ENCODE data around the gene SCG2.

The SCG2 gene, protein sequence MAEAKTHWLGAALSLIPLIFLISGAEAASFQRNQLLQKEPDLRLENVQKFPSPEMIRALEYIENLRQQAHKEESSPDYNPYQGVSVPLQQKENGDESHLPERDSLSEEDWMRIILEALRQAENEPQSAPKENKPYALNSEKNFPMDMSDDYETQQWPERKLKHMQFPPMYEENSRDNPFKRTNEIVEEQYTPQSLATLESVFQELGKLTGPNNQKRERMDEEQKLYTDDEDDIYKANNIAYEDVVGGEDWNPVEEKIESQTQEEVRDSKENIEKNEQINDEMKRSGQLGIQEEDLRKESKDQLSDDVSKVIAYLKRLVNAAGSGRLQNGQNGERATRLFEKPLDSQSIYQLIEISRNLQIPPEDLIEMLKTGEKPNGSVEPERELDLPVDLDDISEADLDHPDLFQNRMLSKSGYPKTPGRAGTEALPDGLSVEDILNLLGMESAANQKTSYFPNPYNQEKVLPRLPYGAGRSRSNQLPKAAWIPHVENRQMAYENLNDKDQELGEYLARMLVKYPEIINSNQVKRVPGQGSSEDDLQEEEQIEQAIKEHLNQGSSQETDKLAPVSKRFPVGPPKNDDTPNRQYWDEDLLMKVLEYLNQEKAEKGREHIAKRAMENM

DNA sequence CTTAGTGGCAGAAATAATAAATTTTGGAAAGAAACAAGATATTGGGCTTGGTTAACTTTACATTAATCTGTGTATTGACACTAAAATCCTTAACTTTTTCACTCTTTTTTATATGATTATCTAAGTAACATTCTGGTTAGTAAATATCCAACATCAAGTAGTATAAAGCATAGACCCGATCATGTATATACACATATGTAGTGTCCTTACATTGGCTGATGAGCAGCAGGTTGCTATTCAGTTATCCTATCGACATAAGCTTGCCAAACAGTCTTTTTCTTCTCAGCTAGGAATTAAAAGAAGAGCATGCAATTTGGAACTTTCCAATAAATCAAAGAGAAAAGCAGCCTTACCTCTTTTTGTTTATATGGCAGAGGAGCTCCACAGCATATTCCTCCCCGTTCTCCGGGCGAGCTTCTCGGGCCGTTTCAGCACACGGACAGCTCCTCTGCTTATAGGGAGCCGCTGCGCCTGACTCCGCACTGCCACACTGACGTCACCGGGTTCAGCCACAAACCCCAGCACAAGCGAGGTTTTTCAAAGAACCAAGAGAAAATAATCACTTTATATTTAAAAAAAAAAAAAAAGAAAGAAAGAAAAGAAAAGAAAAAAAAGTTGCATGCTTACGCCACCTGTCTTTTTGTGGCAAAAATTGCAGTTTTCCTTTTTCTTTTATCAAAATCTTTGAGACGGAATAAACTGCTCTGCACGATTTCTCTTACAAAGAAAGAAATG lies at the start of gene SCG2:
TSS of gene SCG2 (minus strand) at position 430 of the 735 bp plus-strand sequence. CDS start 3,079 bp downstream, outside the sequence.
- H3K4me3 ChIP-seq (ENCODE audit: low read depth, low read length), result no peak within 1 kb of the TSS

DNA sequence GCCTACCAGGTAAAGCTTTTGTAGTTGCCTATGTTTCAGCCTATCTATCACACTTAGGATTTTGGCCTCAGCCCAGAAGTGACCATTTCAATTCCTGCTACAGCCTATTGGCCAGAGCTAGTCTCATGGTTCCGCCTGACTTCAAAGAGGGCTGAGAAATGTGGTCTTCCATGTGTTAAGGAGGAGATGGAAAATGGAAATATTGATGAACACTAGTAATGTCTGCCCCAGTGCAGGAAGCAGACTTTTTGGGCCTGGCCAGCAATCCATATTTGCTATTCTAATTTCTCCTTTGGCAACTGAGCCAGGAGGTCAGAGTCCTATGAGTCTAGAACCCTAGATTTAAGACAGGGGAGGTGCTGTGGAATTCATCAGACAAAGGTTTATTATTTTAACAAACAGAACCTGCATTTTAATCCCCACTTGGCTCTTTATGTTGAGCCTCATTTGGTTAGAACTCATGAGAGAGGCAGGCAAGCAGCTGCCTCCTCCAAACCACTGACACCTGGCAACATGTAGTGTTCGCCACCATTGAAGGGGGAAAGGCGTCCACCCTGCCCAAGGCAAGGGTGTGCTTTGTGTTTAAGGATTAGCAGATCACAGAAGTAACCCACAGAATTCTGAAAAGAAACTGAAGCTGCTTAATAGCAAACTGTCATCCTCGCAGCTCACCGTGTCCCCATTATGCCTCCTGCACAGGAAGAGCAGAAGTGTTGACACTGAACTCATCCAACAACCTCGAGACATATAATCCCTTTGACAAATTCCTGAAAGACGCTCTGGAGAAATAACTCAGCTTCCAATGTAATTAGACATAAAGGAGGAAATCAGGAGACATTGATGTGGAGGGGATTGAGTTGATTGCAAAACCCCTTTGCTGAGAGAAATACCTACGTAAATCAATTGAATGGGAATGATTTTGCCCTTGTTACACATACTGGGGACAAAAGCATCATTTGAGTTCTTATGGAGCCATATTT lies 47.7 kb upstream of the SCG2 start:
- no peak overlapping the region for H3K4me3 ChIP-seq (ENCODE audit: low read depth, low read length)

DNA sequence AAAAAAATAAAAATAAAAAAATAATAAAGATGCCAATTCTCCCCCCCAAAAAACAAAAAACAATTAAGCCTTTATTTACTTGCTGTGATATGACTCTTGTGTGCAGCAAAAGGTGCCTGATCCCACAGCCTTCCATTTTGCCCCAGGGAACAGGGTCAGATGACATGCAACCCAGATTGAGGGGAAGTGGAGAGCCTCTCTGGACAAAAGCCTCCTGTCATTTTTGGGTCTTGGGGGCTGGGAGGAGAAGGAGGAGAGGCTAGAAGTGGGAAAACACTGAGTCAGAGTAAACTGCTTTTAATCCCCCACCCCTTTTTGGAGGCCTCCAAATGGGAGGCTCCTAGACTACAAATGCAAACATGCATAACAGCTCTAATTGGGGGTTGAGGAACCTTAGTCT lies 46.6 kb upstream of the SCG2 start:
- H3K4me3 ChIP-seq (ENCODE audit: low read depth, low read length), result no peak overlapping the region

DNA sequence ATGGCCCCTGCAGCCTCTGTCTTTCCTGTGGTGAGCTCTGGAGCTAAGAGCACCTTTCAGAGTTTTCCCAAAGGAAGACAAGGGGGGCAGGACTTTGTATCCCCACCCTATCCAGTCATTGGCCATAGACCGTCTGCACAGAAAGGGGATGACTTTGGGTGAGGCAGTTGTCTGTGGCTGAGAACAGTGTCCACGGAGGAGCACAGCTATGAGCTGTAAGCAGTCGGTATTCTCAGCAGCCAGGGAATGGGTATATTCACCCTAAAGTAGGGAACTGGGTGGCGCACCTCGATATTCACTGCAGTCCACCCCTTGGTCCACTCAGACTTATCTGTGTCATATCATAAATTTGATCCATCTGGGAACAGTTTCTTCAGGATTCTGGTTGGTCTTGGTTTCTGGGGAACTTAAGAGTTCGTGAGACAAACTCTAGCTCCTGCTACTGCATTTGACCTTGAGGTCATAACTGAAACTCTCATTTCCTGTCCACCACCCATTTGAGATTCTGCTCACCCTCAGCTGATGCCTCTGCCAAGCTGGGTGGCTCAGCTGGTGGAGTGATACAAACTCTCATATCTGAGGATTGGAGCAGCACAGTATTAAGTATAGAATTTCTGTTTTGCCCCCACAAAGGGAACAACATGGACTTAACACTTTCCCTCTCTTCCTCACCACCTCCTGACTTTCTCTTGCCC lies 45.2 kb upstream of the SCG2 start:
- H3K4me3 ChIP-seq (ENCODE audit: low read depth, low read length), result no peak overlapping the region

DNA sequence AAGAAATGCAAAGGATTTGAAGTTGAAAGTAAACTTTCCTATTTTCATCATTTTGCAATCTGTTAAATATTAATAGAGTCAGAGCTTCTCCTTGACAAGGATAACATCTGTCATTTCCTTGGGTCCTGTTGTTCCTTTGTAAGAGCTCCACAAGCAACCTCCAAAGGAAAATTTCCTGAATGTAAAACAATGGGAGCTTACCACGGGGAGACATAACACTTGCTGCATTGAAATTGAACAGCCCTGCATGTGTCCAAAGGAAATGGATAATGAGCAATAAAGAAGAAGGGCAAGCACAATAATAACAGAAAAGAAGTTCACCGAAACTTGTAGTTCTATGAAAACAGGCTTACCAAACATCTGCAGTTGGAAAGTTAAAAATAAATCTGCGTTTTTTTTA lies 42.0 kb upstream of the SCG2 start:
- H3K4me3 ChIP-seq (ENCODE audit: low read depth, low read length), result no peak overlapping the region

DNA sequence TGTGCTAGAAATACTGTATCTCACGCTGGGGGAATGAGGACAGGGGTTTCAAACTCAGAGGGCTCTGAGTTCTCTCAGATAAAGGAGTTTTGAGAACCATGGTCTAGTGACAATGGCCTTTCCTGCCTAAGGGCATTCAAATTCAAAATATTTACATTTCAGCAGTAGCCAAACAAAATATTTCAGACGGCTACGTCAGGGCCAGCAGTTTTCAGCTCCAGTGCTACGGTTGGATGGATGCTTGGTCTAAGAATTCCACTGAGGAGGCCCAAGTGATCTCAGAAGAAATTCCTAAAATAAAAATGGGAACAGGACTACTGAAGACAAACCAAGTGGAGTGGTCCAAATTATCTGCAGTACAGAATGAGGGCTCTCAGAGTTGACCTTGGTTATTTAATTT lies 41.1 kb upstream of the SCG2 start:
- no peak overlapping the region for H3K4me3 ChIP-seq (ENCODE audit: low read depth, low read length)

DNA sequence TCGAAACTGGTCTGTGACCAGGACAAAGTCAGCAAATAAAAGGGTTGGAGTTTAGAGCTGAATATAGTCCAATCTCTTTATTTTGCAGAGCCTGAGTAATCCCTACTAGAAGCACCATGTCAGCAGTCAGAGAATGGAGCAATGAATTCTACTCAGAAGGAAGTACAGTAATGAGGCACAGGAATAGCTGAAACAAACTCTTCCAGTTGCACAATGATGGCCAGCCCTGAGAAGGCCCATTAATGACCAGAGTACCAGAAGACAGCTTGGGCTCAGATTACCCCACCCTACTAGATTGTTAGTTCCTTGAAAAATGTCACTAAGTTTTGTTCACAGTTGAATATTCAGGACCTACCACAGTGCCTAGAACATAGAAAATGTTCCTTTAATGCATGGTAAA lies 40.3 kb upstream of the SCG2 start:
- H3K4me3 ChIP-seq (ENCODE audit: low read depth, low read length), result no peak overlapping the region

DNA sequence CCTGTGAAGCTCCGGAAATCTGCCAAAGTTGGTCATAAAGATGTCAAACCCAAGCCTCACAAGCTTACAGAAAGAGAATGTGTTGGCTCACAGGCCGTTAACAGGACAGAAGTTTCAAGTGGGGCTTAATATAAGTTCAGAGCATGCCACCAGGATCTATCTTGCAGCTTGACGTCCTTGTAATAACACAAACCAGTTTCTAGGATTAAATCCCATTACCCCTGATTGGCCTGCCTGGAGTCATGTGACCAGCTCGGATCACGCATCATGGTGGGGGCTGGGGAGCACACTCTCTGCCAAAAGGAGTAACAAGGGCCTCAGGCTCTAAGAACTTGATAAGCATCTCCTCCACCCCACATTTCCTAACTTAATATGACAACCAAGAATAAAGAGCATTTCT lies 38.9 kb upstream of the SCG2 start:
- H3K4me3 ChIP-seq (ENCODE audit: low read depth, low read length), result no peak overlapping the region

DNA sequence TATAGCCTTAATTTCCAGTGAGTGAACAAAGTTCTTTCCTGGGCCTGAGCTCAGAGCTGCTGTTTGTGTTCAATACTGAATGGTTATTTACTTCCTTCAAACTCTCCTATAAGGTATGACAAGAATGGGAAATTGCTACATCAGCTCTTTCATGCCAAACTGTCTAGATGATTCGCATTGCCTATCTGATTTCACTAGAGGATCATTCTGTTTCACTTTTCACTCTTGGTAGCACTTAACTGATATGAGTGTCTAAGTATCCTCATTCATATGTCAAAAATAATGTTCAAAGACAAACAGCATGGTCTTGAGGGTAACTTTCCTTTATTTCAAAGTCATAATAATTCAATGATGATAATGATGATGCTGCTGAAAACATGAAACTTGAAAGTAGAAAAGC lies 32.9 kb upstream of the SCG2 start:
- H3K4me3 ChIP-seq (ENCODE audit: low read depth, low read length), result no peak overlapping the region

DNA sequence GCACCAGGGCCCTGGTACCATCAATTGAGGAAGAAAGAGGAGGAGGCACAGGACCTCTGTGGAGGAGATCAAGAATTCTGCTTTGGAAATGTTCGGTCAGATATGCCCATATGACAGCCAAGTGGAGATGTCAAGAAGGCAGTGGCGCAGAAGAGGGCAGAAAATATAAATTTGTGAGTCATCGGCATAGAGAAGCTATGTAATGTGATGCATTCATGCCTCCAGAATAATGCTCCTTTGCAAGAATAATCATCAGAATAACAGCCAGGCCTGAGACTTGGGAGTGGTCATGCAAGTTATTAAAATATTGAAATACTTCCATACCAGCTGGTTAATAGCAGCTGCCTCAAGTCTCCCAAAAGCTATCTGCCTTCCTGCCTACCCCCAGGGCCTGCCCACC lies 32.1 kb upstream of the SCG2 start:
- no peak overlapping the region for H3K4me3 ChIP-seq (ENCODE audit: low read depth, low read length)

DNA sequence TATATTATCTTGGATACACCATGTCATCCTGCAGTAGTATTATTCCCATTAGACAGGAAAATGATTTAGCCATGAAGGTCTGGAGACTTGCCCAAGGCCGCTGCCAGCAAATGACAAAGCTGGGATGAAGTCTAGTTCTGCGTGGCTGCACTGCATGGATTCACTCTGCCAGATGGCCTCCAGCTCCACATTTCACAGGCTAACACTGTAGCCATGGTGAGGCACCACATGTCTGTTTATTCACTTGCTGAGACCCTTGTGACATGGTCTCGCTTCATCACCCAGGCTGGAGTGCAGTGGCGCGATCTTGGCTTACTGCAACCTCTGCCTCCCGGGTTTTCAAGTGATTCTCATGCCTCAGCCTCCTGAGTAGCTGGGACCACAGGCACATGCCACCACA lies 31.5 kb upstream of the SCG2 start:
- no peak overlapping the region for H3K4me3 ChIP-seq (ENCODE audit: low read depth, low read length)

DNA sequence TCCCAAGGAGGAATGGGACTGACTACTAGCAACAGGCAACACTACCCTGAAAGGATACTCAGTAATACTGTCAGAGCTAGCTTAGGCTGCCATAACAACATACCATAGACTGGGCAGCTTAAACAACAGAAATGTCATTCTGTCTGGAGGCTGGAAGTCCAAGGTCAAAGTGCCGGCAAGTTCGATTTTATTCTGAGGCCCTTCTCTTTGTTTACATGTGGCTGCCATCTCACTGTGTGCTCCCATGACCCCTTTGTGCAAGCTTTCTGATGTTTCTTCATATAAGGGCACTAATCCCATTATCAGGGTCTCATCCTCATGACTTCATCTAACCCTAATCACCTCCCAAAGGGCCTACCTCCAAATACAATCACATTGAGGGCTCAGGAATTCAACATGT lies 30.7 kb upstream of the SCG2 start:
- no peak overlapping the region for H3K4me3 ChIP-seq (ENCODE audit: low read depth, low read length)

DNA sequence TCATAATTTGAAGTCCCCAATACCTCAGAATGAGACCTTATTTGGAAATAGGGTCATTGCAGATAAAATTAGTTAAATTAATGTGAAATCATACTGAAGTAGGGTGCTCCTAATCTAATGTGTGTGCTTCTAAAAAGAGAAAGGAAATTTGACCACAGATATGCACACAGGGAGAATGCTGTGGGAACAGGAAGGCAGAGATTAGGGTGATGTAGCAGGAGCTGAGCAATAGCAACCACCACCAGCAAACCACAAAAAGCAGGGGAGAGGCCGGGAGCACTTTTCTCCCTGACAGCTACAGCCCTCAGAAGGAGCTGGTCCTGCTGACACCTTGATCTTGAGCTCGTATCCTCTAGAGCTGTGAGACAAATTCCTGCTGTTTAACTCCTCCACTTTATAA lies 24.6 kb upstream of the SCG2 start:
- H3K4me3 ChIP-seq (ENCODE audit: low read depth, low read length), result no peak overlapping the region

DNA sequence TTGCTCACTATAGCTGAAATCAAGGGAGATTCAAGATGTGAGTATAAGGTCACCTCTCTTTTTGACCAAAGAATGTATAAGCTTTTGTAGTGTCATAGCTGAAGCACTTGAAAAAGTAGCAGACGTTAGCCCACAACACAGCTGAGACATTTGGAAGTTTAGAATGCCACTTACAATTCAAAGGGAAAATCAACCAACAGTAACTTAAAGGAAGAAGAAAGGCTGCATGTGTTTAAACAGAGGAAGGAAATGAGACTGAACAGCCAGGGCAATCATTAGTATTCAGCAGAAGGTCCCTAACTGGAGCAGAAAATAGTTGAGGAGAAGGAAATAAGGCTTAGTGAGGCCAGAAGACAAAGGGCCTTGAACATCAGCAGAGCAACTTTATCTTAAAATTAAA lies 23.5 kb upstream of the SCG2 start:
- no peak overlapping the region for H3K4me3 ChIP-seq (ENCODE audit: low read depth, low read length)

DNA sequence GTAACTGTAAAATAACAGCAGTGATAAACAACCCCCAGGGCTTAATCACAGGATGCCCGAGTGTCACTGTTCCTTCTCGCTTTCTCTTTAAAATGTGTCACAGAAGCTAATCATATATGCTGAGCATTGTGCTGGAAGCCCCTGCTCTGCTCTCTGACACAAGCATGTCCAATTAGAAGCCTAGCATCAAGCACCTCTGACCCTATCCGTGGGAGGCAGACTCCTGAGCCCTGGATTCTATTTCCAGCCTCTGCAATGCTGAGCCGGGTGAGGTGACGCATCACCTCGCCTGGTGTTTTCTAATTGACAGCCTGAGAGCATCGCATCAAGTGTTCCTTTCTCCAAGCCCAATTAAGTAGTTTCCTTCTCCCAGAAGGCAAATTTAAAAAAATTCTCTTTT lies 19.7 kb upstream of the SCG2 start:
- no peak overlapping the region for H3K4me3 ChIP-seq (ENCODE audit: low read depth, low read length)

DNA sequence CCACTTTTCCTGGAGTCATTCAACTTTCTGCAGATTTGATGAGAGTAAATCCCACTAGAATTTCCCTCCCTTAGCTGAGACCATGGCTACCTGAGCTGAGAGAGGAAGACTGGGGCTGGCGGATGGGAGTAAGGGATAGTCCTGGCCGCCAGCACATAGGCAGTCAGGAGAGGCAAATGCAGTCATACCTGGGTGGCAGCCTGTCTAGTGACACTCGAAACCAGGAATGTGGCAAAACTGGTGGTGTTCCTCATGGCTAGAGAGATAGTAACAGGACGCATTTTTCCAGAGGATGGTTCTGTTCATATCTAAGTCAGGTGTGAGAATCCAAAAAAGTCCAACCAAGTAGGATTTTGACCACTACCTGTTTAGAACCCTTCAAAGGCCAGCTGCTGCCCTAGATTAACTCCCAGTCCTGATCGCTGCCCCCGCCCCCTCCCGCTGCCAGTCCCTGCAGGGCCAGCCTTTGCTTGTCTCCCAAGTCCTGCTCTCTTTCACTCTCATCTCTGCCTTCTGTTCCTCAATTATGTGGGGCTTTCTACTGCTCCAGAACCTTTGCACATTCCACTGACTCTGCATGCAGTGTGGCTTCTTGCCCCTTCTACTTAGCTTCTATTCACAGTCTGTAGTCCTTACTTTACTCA lies 17.4 kb upstream of the SCG2 start:
- H3K4me3 ChIP-seq (ENCODE audit: low read depth, low read length), result no peak overlapping the region

DNA sequence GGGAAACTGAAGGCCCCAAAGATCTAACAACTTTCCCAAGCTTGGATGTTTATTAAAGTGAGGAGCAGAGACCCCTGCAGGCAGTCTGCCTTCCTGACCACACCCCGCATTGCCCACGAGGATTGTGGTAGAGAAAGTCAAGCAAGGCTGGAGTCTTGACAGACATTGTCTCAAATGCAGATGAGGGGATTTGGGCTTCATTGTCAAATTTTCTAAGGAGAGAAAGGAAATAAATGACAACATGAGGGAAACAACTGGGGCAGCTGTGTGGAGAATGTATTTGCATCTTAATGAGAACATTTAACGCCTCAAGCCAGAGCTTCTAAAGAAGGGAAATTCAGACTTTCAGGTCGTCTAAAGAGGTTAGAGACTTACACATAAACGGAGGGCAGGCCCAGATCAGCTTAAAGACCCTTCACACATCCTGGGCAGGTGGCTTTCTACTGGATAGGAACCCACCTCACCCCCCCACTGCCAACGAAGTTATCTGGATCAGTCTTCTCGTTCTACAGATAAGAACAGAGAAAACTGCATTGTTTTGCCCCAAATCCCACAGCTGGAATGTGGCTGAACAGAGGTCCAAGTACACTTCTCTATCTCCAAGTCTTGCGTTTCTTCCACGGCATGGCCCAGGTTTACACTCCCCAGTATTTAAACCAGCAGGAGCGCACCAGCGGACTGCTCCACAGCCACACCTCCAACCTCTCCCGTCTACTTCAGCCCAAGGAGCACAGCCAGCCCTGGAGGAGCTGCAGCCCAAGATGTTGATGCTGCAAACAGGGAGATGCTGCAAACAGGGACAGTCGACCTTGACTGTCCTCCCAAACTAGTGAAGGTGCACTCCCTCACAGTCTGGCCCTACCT lies 16.2 kb upstream of the SCG2 start:
- no peak overlapping the region for H3K4me3 ChIP-seq (ENCODE audit: low read depth, low read length)

DNA sequence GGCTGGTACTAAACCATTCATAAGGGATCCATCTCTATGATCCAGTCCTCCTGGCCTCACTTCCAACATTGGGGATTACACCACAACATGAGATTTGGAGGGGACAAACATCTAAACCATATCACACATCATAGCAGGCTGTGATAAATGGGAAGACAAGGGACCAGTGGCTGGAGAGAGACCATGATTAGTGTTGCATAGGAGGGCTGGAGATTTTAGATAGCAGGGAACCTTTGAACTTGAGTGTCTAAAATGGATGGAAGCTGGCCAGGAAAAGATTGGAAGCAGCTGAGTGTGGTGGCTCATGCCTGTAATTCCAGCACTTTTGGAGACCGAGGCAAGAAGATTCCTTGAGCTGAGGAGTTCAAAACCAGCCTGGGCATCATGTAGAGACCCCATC lies 12.4 kb upstream of the SCG2 start:
- no peak overlapping the region for H3K4me3 ChIP-seq (ENCODE audit: low read depth, low read length)

Measured in iPS-11a (cell line).